T-helper 2 cell treated with Interferon-gamma antibody and Interleukin-4, amounts not matched to agents 5 μg/mL and 100 μg/mL, for 36 hours (primary cell): Measurements from ENCODE around the gene GPC6.

Source experiments
- DNase-seq: peaks from one replicate; pipeline ENCODE4 v3.0.0; 2021; ENCODE audit warnings: low spot score
- H3K27ac Mint-ChIP-seq: one replicate; pipeline ENCODE4 v1.8.0; 2021; ENCODE audit warnings: mild to moderate bottlenecking, mixed read lengths
- H3K27me3 Mint-ChIP-seq: one replicate; pipeline ENCODE4 v1.8.0; 2021; ENCODE audit warnings: low read depth, mixed read lengths
- H3K36me3 Mint-ChIP-seq: one replicate; pipeline ENCODE4 v1.8.0; 2021; ENCODE audit warnings: low read depth, mixed read lengths
- H3K4me1 Mint-ChIP-seq: one replicate; pipeline ENCODE4 v1.8.0; 2021; ENCODE audit warnings: low read depth, mixed read lengths
- H3K4me3 Mint-ChIP-seq: one replicate; pipeline ENCODE4 v1.8.0; 2022; ENCODE audit warnings: mild to moderate bottlenecking, moderate library complexity, mixed read lengths
- H3K9me3 Mint-ChIP-seq: one replicate; pipeline ENCODE4 v1.8.0; 2021; ENCODE audit warnings: mixed read lengths

GPC6 gene

DNA sequence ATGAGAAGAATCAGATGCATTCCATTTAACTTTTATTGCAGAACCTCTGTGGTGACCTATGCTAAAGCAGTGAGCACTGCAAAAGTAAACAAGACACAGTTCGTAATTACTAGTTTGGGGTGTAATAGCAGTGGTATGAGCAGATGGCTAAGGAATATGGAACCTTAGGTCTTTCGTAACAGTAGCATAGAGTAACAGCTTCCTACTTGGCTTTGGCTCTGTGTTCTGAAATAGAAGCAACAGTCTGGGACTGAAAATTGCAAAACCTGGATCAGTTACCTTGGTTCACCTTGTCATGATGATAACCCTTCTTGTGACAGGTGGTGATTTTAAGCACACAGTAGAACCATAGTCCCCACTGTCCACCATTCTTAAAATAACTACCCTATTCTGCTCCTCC is 303.4 kb downstream of the GPC6 start:
- DNase-seq: no peak
- Mint-ChIP-seq H3K27me3 (no peaks in the 10 kb centered on the region), H3K9me3 (no peaks in the 10 kb centered on the region), H3K4me1 (no peaks in the 10 kb centered on the region), H3K27ac (no peak overlapping the region), H3K36me3 (no peaks in the 10 kb centered on the region), H3K4me3 (no peak overlapping the region)

- Mint-ChIP-seq H3K27ac (no peak overlapping the region), H3K27me3 (no peaks in the 10 kb centered on the region), H3K36me3 (no peaks in the 10 kb centered on the region), H3K9me3 (no peaks in the 10 kb centered on the region), H3K4me3 (no peak overlapping the region), H3K4me1 (no peaks in the 10 kb centered on the region)
- no peak for DNase-seq
These were observed 307.6 kb downstream of the GPC6 start for GRCh38 chr13:93534181-93534700.

DNA sequence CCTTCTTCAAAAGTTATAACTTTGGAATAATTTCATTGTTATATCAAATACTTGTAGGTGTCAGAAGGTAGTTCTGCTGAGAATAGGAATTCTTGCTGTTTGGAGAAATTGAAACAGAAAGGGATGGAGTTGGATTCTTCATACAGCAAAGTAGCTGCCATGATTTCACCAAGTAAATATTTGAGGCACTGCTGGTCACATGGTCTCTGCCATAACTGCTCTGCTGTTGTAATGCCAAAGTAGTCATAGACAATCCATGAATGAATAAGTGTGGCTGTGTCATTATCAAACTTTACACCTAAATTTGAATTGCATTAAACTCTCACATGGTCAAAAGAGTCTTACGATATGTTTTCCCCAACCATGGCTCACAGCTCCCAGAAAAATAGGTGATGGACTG is 308.6 kb downstream of the GPC6 start:
- H3K4me1 Mint-ChIP-seq: no peaks in the 10 kb centered on the region
- no peak overlapping the region for H3K27ac Mint-ChIP-seq
- no peaks in the 10 kb centered on the region for H3K27me3 Mint-ChIP-seq
- DNase-seq: no peak
- no peak overlapping the region for H3K4me3 Mint-ChIP-seq
- no peaks in the 10 kb centered on the region for H3K9me3 Mint-ChIP-seq
- no peaks in the 10 kb centered on the region for H3K36me3 Mint-ChIP-seq

GRCh38 chr13:93539914-93540313 is 313.3 kb downstream of the GPC6 start:
- H3K4me3 Mint-ChIP-seq: no peak overlapping the region

GRCh38 chr13:93547886-93548285 is 321.3 kb downstream of the GPC6 start:
- peaks cover 6% of the 10 kb centered on the region for H3K9me3 Mint-ChIP-seq

More at GRCh38 chr13:93539914-93540313, 313.3 kb downstream of the GPC6 start:
- no peaks in the 10 kb centered on the region for H3K36me3 Mint-ChIP-seq
- H3K4me1 Mint-ChIP-seq: no peaks in the 10 kb centered on the region
- no peak overlapping the region for H3K27ac Mint-ChIP-seq
- no peaks in the 10 kb centered on the region for H3K27me3 Mint-ChIP-seq
- peaks cover 9% of the 10 kb centered on the region for H3K9me3 Mint-ChIP-seq
- DNase-seq: no peak

DNA sequence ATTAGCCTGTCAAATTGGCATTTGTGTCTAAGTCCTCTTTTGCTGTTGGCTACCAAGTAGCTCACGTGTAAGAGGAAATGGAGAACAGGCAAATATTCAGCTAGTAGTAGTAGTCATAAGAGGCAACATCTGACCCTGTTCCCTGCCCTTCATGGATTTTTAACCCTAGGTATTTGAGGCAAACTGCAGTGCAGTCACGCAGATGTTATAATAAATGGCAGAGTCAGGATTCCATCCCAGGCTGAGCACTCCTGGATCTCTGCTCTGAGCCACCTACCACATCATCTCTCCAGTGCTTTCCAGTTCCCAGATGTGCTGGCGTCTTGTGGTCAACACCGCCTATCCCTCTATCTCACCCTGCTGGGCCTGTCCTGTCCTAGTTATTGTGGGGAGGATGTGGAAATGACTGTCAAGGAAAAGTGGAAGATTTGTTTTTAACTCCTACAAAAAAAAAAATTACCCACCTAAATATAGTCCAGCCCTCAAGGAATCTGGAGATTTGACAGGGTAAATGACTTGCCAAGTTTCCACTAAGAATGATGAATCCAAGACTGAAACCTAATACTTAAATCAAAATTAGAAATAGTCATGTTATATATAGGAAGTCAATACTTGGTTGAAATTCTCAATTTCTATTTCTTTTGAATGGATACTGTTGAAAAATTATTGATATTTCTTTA is 322.9 kb downstream of the GPC6 start:
- Mint-ChIP-seq H3K4me1 (no peaks in the 10 kb centered on the region), H3K9me3 (no peaks in the 10 kb centered on the region), H3K4me3 (no peak overlapping the region), H3K36me3 (no peaks in the 10 kb centered on the region), H3K27me3 (no peaks in the 10 kb centered on the region), H3K27ac (no peak overlapping the region)
- no peak for DNase-seq

More at GRCh38 chr13:93547886-93548285, 321.3 kb downstream of the GPC6 start:
- DNase-seq: no peak
- Mint-ChIP-seq H3K27me3 (no peaks in the 10 kb centered on the region), H3K4me1 (no peaks in the 10 kb centered on the region), H3K27ac (no peak overlapping the region), H3K36me3 (no peaks in the 10 kb centered on the region), H3K4me3 (no peak overlapping the region)

DNA sequence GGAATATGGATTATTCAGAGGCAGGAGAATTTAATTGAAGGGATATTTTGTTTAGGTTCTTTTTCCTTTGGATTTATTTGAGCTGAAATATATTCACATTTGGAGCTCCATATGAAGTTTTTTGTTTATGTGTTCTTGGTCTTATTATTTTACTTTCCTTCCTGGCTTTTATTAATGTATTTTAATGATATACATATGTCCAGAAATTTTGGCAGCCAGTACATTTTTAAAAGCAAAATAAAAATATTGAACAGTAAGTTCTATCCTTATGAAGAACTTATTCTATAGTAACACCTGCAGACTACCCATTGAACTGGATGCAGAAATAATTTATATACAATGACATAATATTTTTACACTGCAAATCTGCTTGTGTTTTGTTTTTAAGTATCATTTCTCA is 323.6 kb downstream of the GPC6 start:
- Mint-ChIP-seq H3K27me3 (no peaks in the 10 kb centered on the region), H3K9me3 (no peaks in the 10 kb centered on the region), H3K36me3 (no peaks in the 10 kb centered on the region), H3K4me3 (no peak overlapping the region), H3K27ac (no peak overlapping the region), H3K4me1 (no peaks in the 10 kb centered on the region)
- no peak for DNase-seq

DNA sequence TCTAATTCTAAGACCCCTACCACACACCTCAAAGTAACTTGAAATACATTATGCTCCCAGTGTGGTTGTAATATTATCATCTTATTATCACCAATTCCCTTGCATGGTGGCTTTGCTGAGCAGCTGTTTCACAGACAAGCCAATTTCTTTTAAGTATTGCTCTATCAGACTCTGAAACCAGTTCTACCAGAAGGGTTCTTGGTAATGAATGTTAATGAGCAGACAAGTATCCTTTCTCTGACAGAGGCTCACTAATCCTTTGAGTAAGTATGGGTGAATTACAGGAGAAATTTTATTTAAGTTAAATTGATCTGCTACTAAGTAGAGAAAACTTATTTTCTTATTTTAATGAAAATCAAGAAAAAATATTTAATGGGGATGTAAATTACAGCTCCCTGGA is 326.0 kb downstream of the GPC6 start:
- Mint-ChIP-seq H3K4me1 (no peaks in the 10 kb centered on the region), H3K9me3 (no peaks in the 10 kb centered on the region), H3K27ac (no peak overlapping the region), H3K27me3 (no peaks in the 10 kb centered on the region), H3K4me3 (no peak overlapping the region), H3K36me3 (no peaks in the 10 kb centered on the region)
- DNase-seq: no peak

DNA sequence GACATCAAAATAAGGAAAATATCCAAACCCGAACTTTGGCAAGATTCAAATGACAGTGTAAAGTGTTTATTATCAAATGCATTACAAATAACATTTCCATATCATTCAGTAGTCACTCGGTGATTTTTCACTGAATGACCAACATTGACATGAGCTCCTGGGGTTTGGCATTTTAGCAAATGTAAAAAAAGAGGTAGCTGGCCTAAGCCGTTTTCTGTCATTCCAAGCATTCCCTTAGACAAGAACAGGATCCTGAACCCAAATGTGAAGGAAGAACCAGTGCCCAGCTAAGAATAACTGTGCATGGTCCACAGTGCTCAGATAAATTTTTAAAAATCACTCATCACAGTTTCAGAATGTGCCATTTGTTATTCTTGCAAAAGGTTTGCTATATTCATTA is 327.9 kb downstream of the GPC6 start:
- Mint-ChIP-seq H3K4me3 (no peak overlapping the region), H3K4me1 (no peaks in the 10 kb centered on the region), H3K27me3 (no peaks in the 10 kb centered on the region), H3K9me3 (no peaks in the 10 kb centered on the region), H3K27ac (no peak overlapping the region), H3K36me3 (no peaks in the 10 kb centered on the region)
- no peak for DNase-seq

DNA sequence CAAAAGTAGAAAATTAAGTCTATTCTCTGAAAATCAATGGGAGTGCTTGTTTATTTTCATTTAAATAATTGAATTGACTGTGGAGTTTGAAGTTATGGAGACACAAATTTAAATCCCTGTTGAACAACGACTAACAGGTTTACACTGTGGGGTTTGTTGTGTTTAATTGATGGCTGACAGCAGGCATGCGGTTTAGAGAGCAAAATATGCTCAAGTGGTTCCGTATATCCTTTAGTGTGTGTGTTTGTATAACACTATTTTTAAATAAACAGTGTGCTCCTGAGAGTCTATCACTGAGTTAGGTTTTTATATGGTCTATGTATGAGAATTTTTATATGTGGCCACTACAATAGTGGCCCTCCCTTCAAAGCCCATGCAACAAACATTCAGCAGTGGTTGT is 332.0 kb downstream of the GPC6 start:
- Mint-ChIP-seq H3K27ac (no peak overlapping the region), H3K36me3 (no peaks in the 10 kb centered on the region), H3K27me3 (no peaks in the 10 kb centered on the region), H3K9me3 (no peaks in the 10 kb centered on the region), H3K4me3 (no peak overlapping the region), H3K4me1 (no peaks in the 10 kb centered on the region)
- DNase-seq: no peak

GRCh38 chr13:93559718-93560117 is 333.1 kb downstream of the GPC6 start:
- Mint-ChIP-seq H3K4me3 (no peak overlapping the region), H3K9me3 (no peaks in the 10 kb centered on the region), H3K36me3 (no peaks in the 10 kb centered on the region), H3K27ac (no peak overlapping the region), H3K27me3 (no peaks in the 10 kb centered on the region), H3K4me1 (no peaks in the 10 kb centered on the region)
- no peak for DNase-seq

DNA sequence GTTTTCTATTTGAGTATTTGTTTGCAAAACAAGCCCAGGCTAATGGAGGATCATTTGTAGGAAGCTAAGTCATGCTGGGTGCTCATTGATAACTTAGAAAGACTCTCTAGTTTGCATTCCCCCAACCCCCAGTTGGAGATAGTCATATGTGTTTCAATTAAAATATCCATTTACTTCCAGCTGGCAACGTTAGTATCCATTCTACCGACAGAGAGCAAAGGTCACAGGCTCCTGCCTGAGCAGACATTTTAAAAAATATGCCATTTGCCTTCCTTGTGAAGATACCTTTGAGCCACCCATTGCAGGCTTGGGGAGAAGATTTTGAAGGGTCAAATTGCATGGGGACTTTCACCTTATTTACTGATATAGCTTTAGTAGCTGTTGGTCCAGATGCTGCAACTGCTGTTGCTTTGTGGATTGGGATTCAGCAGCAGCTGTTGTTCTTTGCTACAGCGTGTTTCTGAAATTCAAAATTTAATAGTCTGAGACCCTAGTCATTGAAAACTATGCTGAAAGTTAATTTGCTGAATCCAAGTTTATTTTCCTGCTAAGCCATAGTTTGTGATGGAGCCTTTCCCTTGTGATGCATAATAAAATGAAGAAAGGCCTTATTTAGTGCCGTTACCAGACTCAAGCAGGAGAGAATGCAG is 335.1 kb downstream of the GPC6 start:
- H3K4me1 Mint-ChIP-seq: no peaks in the 10 kb centered on the region
- no peaks in the 10 kb centered on the region for H3K27me3 Mint-ChIP-seq
- H3K27ac Mint-ChIP-seq: no peak overlapping the region
- no peak overlapping the region for H3K4me3 Mint-ChIP-seq
- DNase-seq: no peak
- no peaks in the 10 kb centered on the region for H3K36me3 Mint-ChIP-seq
- H3K9me3 Mint-ChIP-seq: no peaks in the 10 kb centered on the region

GRCh38 chr13:93562676-93563075 is 336.1 kb downstream of the GPC6 start:
- Mint-ChIP-seq H3K27ac (no peak overlapping the region), H3K4me1 (no peaks in the 10 kb centered on the region), H3K4me3 (no peak overlapping the region), H3K36me3 (no peaks in the 10 kb centered on the region), H3K9me3 (no peaks in the 10 kb centered on the region), H3K27me3 (no peaks in the 10 kb centered on the region)
- DNase-seq: no peak

GRCh38 chr13:93577105-93577504 is 350.5 kb downstream of the GPC6 start:
- no peaks in the 10 kb centered on the region for H3K27me3 Mint-ChIP-seq
- H3K27ac Mint-ChIP-seq: no peak overlapping the region
- DNase-seq: no peak
- H3K4me3 Mint-ChIP-seq: no peak overlapping the region
- no peaks in the 10 kb centered on the region for H3K4me1 Mint-ChIP-seq
- H3K9me3 Mint-ChIP-seq: no peaks in the 10 kb centered on the region
- H3K36me3 Mint-ChIP-seq: no peaks in the 10 kb centered on the region

- no peak overlapping the region for H3K4me3 Mint-ChIP-seq
These were observed 363.2 kb downstream of the GPC6 start for GRCh38 chr13:93589788-93590187.

More at GRCh38 chr13:93589788-93590187, 363.2 kb downstream of the GPC6 start:
- Mint-ChIP-seq H3K27me3 (no peaks in the 10 kb centered on the region), H3K9me3 (no peaks in the 10 kb centered on the region), H3K36me3 (no peaks in the 10 kb centered on the region), H3K4me1 (no peaks in the 10 kb centered on the region), H3K27ac (no peak overlapping the region)
- DNase-seq: no peak
